Measurements from ENCODE around the gene CFAP68. TPM values are rescaled to one million over a fixed set of nuclear protein-coding genes. Genes with fewer than 3 reads are reported as not detected.

The CFAP68 gene
- total and polyA plus RNA-seq, 2 of the 8 experiments (the other 6 are each of a cell fraction or from before 2014, with no cell fraction given), result 21.4 to 43.1 TPM

DNA sequence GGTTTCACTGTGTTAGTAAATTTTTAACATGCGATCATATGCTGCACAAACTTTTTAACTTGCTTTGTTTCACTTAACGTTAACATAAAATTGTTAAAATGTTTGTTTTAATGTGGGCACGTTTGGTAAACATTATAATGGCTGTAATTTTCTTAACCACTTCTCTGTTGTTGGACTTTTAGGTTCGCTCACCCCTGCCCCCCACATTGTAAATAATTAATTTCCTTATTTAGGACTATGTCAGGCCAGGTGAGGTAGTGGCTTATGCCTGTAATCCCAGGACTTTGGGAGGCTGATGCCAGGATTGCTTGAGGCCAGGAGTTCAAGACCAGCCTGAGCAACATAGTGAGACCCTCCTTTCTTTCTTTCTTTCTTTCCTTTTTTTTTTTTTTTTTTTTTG lies 51.1 kb downstream of the CFAP68 start (continued):
- TF ChIP-seq, protein P1, sequence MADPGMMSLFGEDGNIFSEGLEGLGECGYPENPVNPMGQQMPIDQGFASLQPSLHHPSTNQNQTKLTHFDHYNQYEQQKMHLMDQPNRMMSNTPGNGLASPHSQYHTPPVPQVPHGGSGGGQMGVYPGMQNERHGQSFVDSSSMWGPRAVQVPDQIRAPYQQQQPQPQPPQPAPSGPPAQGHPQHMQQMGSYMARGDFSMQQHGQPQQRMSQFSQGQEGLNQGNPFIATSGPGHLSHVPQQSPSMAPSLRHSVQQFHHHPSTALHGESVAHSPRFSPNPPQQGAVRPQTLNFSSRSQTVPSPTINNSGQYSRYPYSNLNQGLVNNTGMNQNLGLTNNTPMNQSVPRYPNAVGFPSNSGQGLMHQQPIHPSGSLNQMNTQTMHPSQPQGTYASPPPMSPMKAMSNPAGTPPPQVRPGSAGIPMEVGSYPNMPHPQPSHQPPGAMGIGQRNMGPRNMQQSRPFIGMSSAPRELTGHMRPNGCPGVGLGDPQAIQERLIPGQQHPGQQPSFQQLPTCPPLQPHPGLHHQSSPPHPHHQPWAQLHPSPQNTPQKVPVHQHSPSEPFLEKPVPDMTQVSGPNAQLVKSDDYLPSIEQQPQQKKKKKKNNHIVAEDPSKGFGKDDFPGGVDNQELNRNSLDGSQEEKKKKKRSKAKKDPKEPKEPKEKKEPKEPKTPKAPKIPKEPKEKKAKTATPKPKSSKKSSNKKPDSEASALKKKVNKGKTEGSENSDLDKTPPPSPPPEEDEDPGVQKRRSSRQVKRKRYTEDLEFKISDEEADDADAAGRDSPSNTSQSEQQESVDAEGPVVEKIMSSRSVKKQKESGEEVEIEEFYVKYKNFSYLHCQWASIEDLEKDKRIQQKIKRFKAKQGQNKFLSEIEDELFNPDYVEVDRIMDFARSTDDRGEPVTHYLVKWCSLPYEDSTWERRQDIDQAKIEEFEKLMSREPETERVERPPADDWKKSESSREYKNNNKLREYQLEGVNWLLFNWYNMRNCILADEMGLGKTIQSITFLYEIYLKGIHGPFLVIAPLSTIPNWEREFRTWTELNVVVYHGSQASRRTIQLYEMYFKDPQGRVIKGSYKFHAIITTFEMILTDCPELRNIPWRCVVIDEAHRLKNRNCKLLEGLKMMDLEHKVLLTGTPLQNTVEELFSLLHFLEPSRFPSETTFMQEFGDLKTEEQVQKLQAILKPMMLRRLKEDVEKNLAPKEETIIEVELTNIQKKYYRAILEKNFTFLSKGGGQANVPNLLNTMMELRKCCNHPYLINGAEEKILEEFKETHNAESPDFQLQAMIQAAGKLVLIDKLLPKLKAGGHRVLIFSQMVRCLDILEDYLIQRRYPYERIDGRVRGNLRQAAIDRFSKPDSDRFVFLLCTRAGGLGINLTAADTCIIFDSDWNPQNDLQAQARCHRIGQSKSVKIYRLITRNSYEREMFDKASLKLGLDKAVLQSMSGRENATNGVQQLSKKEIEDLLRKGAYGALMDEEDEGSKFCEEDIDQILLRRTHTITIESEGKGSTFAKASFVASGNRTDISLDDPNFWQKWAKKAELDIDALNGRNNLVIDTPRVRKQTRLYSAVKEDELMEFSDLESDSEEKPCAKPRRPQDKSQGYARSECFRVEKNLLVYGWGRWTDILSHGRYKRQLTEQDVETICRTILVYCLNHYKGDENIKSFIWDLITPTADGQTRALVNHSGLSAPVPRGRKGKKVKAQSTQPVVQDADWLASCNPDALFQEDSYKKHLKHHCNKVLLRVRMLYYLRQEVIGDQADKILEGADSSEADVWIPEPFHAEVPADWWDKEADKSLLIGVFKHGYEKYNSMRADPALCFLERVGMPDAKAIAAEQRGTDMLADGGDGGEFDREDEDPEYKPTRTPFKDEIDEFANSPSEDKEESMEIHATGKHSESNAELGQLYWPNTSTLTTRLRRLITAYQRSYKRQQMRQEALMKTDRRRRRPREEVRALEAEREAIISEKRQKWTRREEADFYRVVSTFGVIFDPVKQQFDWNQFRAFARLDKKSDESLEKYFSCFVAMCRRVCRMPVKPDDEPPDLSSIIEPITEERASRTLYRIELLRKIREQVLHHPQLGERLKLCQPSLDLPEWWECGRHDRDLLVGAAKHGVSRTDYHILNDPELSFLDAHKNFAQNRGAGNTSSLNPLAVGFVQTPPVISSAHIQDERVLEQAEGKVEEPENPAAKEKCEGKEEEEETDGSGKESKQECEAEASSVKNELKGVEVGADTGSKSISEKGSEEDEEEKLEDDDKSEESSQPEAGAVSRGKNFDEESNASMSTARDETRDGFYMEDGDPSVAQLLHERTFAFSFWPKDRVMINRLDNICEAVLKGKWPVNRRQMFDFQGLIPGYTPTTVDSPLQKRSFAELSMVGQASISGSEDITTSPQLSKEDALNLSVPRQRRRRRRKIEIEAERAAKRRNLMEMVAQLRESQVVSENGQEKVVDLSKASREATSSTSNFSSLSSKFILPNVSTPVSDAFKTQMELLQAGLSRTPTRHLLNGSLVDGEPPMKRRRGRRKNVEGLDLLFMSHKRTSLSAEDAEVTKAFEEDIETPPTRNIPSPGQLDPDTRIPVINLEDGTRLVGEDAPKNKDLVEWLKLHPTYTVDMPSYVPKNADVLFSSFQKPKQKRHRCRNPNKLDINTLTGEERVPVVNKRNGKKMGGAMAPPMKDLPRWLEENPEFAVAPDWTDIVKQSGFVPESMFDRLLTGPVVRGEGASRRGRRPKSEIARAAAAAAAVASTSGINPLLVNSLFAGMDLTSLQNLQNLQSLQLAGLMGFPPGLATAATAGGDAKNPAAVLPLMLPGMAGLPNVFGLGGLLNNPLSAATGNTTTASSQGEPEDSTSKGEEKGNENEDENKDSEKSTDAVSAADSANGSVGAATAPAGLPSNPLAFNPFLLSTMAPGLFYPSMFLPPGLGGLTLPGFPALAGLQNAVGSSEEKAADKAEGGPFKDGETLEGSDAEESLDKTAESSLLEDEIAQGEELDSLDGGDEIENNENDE (IDR thresholded peaks at IDR 0.05; ENCODE audit: insufficient replicate concordance, low read length), result no peak
- TF ChIP-seq, protein P2, sequence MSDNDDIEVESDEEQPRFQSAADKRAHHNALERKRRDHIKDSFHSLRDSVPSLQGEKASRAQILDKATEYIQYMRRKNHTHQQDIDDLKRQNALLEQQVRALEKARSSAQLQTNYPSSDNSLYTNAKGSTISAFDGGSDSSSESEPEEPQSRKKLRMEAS (IDR thresholded peaks at IDR 0.05), result no peak
- TF ChIP-seq CHD1 (IDR thresholded peaks at IDR 0.05; ENCODE audit: low read depth, low read length), result no peak
- TF ChIP-seq SP4 (IDR thresholded peaks at IDR 0.05; ENCODE audit: low read length), result no peak
